Prostate gland (tissue), 2 donors: ENCODE measurements around the gene ALDH1L2.

Source experiments
- POLR2A ChIP-seq: fragments of 450-650 bp; IDR thresholded peaks from one replicate; pipeline ENCODE4 v1.6.1; 2016; ENCODE audit warnings: antibody characterized with exemption, mild to moderate bottlenecking
- TF ChIP-seq, protein P1 (sequence below), 4 experiments: fragments of 200-600 bp in 2 of 4; fragments of 450-650 bp in 2 of 4; sonication (generic) in 2 of 4; IDR thresholded peaks; 1 replicate in 3 of 4; 2 replicates in 1 of 4; pipeline ENCODE4 v1.5.1; 2016 to 2019; ENCODE audit warnings: antibody characterized with exemption in 4 of 4, mild to moderate bottlenecking in 2 of 4, moderate library complexity in 2 of 4

DNA sequence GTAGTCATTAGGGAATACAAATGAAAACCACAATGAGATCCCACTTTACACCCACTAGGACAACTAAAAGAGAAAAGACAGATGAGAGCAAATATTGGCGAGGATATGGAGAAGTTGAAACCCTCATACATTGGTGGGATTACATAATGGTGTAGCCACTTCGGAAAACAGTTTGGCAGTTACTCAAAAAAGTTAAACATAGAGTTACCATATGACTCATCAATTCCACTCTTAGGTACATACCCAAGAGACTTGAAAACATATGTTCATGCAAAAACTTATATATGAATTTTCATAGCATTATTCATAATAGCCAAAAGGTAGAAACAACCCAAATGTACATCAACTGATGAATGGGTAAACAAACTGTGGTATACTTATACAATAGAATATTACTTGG lies 27.1 kb downstream of the ALDH1L2 start:
- TF ChIP-seq, protein P1, sequence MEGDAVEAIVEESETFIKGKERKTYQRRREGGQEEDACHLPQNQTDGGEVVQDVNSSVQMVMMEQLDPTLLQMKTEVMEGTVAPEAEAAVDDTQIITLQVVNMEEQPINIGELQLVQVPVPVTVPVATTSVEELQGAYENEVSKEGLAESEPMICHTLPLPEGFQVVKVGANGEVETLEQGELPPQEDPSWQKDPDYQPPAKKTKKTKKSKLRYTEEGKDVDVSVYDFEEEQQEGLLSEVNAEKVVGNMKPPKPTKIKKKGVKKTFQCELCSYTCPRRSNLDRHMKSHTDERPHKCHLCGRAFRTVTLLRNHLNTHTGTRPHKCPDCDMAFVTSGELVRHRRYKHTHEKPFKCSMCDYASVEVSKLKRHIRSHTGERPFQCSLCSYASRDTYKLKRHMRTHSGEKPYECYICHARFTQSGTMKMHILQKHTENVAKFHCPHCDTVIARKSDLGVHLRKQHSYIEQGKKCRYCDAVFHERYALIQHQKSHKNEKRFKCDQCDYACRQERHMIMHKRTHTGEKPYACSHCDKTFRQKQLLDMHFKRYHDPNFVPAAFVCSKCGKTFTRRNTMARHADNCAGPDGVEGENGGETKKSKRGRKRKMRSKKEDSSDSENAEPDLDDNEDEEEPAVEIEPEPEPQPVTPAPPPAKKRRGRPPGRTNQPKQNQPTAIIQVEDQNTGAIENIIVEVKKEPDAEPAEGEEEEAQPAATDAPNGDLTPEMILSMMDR (IDR thresholded peaks at IDR 0.05), result no peak
- TF ChIP-seq POLR2A, result no peak
